Measurements from ENCODE around the gene PRUNE2.

Gene PRUNE2

GRCh38 chr9:76730801-76731200 is 175.1 kb downstream of the PRUNE2 start:
- no peak for DNase-seq

GRCh38 chr9:76729980-76730737 is 175.8 kb downstream of the PRUNE2 start:
- peak in 1 of 2 experiments; percentile 1 for DNase-seq

DNA sequence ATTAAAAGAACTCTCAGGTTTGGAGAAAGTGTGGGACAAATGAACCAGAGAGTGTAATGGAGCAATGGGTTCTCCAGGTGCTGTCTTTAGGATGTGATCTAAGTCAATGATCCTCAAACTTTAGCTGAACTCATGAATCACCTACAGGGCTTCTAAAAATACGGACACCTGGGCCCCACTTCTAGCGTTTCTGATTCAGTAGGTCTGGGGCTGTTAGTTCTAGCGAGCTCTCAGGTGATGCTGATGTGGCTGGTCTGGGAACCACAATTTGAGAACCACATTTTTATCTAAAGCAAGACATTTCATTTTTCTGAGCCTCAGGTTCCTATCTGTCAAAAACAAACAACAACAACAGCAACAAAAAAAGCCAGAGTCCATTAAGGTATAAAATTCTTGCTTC is 176.8 kb downstream of the PRUNE2 start:
- no peak for DNase-seq

GRCh38 chr9:76725885-76726284 is 180.0 kb downstream of the PRUNE2 start:
- no peak for DNase-seq

DNA sequence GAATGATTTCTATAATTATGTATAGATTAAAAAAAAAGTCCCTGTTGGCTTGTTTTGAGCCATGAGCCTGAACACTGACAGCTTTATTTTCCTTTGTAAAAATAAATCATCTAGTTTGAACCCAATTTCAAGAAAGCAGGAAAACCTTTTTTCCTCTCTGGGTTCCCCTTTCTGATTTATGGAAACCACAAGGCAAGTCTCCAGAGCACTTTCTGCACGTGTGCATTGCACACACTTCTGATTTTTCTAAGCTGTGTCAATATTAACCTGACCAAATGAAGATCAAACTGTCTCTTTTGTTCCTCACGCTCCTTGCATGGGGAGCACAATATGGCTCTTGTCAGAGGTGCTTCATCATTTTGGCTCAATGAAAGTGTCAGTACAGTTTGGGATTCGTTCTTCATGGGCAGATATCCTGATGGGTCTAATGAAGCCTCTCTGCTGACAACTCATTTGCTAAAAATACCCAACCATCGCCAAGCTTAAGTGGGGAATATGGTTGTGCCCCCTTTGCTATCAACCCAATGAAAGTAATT is 180.8 kb downstream of the PRUNE2 start:
- DNase-seq = no peak

DNA sequence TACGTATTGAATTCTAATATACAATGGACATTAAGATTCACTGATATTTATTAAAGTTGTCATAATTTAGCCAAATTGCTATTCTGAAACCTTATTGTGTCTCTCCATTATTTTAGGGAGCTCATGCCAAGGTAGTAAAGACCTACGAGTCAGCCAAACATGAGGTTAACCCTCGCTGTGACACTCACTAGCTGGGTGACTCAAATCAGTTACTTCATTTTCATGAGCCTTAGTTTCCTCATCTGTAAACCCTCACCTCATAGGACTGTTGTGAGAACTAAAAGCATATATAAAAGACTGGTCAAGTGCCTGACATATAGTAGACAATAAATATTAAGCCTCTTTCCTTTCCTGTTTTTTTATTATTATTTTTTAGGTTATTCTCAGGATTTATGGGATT is 185.7 kb downstream of the PRUNE2 start:
- no peak for DNase-seq

- DNase-seq = no peak
These were observed 187.7 kb downstream of the PRUNE2 start for GRCh38 chr9:76718166-76718565.

GRCh38 chr9:76717613-76718012 is 188.3 kb downstream of the PRUNE2 start:
- DNase-seq = no peak

DNA sequence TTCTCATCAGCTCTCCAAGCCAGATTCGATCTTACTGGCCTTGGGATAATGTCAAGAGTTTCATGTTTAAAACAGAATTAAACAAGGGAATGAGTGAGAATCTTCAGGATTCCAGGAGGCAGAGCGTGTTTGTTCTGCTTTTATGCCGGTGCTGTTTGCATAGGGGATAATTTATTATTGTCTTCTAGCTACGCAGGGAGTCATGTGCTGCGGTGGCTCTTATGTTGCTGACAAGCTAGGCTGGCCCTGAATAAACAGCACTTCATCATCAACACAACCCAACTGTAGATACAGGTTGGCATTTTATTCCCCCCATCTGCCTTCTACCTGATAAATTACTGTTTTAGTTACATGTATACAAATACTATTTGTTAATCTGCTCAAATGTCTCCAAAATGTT is 188.7 kb downstream of the PRUNE2 start:
- DNase-seq = no peak

- DNase-seq = no peak
These were observed 189.7 kb downstream of the PRUNE2 start for GRCh38 chr9:76716085-76716672.

GRCh38 chr9:76713381-76713780 is 192.5 kb downstream of the PRUNE2 start:
- DNase-seq = peak in 1 of 2 experiments; percentile 9

DNA sequence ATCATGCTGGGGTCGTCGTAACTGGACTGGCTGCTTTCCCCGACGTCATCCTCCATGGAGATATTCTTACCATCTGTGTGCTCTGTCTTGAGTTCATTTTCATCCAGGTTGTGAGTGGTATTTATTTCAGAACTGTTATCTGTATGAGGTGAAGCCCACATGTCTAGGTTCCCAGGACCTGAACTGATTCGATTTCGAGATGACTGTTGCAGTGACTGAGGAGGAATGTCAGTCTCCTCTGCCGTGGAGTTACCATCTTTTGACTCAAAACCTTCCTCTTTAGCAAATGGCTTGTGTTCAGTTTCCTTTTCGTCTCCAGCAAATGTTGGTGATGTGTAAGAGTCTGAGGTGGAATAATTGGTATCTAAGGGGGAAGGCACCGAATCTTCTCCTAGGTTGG is 196.9 kb downstream of the PRUNE2 start:
- DNase-seq = no peak

- no peak for DNase-seq
These were observed 198.4 kb downstream of the PRUNE2 start for GRCh38 chr9:76707510-76707909.

GRCh38 chr9:76704593-76705204 is 201.2 kb downstream of the PRUNE2 start:
- DNase-seq = peak; percentile 7 to 53

- DNase-seq = no peak
These were observed 202.6 kb downstream of the PRUNE2 start for GRCh38 chr9:76703270-76703669.

DNA sequence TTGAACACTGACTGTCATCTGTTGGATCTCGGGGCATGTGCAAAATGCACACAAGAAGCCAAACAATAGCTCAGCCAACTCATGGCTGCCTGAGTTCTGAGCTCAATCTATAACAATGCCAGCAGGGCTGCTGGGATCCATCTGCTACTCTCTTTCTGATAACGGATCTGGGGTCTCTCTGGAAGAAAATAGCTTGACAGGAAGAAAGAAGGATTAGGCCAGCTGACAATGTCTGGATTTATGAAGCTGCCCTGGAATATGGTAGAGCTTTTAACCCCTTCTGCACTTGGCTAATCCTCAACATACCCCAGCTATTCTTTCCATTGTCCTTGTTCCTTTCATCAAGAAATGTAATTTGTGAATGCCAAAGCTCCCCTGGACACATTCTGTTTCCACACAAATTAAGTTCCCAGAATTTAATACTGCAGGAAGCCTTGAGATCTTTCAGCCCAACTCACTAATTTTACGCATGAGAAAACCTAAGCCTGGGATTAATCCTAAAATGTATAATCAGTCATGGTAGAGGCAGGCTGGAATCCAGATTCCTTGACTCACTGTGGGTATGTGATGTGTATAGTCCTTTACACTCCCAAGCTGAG is 204.4 kb downstream of the PRUNE2 start:
- DNase-seq = peak in 1 of 2 experiments; percentile 38

DNA sequence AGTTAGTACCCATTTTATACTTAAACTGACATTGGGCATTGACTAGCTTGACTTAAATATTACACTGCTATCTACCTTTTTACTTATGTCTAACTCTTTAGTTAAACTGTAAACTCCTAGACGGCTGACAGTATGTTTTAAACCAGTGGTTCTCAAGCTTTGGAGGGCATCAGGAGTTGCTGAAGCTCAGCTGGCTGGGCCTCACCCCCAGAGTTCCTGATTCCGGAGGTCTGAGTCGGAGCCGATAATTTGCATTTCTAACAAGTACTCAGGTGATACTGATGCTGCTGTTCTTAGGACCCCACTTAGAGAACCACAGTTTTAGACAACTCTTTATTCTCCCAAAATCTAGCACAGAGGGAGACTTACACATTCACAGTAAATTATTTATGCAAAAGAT is 205.0 kb downstream of the PRUNE2 start:
- no peak for DNase-seq

DNA sequence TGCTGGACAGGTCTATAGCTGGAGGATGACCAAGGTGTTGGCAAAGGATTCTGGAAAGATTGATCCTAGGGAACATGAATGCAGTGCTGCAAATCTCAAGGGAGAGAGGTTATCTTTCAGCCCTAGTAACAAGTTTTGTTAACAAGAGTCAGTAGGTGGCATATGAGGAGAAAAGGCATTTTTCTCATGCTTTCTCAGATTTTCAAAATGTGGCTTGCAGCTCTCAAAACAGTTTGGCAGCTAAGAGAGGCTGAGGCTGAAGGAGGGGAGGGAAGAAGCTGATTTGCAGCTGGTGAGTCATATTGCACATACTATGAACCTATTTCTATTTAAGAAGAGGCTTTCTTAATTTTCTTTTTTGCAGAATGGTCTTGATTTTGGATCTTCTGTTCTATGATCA is 205.9 kb downstream of the PRUNE2 start:
- DNase-seq = no peak

GRCh38 chr9:76697554-76697953 is 208.4 kb downstream of the PRUNE2 start:
- DNase-seq = no peak

- no peak for DNase-seq
These were observed 208.8 kb downstream of the PRUNE2 start for GRCh38 chr9:76697081-76697480.

GRCh38 chr9:76693912-76694311 is 212.0 kb downstream of the PRUNE2 start:
- DNase-seq = no peak

DNA sequence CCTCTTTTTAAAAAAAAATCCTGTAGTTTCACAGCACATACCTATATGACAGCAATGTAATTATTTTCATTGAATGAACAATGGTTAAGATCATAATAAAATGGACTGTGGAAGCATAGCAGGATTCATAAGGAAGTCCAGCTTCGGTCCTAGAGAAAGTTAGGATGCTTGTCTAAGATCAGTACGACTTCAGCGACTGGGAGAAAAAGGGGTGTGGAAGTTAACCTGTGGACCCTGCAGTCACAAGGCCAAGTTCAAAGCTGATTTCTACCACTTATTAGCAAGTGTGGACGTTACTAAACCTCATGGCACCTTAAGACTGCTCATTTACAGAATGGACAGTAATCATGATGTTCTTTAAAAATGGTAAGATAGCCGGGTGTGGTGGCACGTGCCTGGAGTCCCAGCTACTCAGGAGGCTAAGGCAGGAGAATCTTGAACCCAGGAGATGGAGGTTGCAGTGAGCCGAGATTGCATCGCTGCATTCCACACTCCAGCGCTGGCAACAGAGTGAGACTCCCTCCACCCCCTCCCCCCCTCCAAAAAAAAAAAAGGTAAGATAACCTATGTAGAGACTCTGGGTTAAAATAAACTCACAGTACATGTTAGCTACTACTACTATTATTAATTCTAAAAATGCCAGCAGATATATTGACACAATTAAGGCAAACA is 213.3 kb downstream of the PRUNE2 start:
- DNase-seq = no peak
